GM13977 (cell line): ENCODE results near the gene CD33.
"Not testable (repeated sequence)": the region's sequence is repeated elsewhere in the genome, so short reads cannot be mapped to it uniquely, and the experiment has no call there.

Experiments used
- DNase-seq: peaks from one replicate; pipeline ENCODE4 v3.0.0; 2012; ENCODE audit warnings: low spot score
- in situ Hi-C: fragments of 300-500 bp; cut with MboI; formaldehyde crosslinking; loops from one replicate; pipeline ENCODE4 v1.12.0; 2022; ENCODE audit warnings: low sequenced_read_pairs, low pct_unique_long_range_greater_than_20kb, mixed read lengths, inconsistent platforms; ENCODE audit not compliant: unreplicated experiment
- TF ChIP-seq, protein P1 (sequence below): IDR thresholded peaks from 2 replicates; pipeline ENCODE4 v1.5.1; 2012; ENCODE audit warnings: mild to moderate bottlenecking, control low read depth; ENCODE audit not compliant: insufficient read depth; ENCODE audit errors: extremely low read depth, missing control alignments

The CD33 gene

DNA sequence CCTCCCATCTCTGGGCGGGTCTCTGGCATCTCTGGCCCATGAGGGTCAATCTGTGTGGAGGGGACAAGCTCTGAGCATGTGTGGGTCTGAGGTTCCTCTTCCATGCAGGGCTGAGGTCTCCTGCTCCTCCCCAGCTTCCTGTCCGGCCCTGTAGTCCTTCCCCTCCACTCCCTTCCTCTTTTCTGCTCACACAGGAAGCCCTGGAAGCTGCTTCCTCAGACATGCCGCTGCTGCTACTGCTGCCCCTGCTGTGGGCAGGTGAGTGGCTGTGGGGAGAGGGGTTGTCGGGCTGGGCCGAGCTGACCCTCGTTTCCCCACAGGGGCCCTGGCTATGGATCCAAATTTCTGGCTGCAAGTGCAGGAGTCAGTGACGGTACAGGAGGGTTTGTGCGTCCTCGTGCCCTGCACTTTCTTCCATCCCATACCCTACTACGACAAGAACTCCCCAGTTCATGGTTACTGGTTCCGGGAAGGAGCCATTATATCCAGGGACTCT is at the start of gene CD33:
TSS of gene CD33 (plus strand) at position 183 of the 496 bp plus-strand sequence. CDS start at position 222, 39 bp downstream.
- in situ Hi-C loops, DNase-seq: not testable (repeated sequence)

DNA sequence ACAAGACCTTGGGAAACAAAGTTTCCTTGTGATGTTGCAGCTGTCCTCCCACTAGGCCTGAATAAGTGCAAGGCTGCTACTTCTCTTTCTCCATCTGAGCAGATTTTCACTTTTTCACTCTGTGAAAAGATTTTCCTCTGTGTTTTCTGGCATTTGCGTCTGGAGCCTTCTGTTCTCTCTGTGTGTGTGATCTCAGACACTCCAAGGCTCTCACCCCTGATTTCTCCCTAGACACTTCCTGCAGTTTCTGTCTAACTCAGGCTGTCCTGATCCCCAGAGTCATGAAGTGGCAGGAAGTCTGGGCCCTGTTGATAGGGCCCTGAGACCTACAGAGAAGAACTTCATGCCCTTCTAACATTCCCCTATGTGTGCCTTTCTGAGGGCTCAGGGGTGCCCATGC is 45.6 kb upstream of the CD33 start:
- in situ Hi-C loops, result no loop called here
- DNase-seq, result no peak
- TF ChIP-seq, protein P1, sequence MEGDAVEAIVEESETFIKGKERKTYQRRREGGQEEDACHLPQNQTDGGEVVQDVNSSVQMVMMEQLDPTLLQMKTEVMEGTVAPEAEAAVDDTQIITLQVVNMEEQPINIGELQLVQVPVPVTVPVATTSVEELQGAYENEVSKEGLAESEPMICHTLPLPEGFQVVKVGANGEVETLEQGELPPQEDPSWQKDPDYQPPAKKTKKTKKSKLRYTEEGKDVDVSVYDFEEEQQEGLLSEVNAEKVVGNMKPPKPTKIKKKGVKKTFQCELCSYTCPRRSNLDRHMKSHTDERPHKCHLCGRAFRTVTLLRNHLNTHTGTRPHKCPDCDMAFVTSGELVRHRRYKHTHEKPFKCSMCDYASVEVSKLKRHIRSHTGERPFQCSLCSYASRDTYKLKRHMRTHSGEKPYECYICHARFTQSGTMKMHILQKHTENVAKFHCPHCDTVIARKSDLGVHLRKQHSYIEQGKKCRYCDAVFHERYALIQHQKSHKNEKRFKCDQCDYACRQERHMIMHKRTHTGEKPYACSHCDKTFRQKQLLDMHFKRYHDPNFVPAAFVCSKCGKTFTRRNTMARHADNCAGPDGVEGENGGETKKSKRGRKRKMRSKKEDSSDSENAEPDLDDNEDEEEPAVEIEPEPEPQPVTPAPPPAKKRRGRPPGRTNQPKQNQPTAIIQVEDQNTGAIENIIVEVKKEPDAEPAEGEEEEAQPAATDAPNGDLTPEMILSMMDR, result no peak

DNA sequence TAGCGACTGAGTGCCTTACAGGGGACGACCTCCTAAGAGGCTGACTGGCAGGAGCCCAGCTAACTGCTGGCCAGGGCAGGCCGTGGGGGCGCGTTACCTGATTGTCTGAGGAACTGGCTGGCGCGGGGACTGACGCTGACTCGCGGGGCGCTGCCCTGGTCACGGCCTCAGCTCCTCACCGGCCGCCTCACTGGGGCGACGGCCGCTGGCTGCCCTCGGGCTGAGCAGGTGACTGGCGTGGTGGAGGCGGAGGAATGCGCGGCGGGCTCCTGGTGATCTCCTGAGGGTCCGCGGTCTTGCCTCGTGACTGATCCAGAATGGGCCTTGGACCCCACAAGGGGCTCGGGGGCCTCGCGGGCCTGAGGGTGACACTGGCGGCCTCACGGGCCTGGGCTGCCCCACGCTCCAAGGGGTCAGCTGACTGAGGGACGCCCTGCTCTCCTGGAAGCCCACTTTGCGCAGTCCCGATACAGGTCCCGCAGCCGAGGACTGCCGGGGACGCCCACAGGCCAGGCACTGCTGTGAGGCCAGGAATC is 43.4 kb upstream of the CD33 start:
- in situ Hi-C loops, result no loop called here
- DNase-seq, result no peak
- TF ChIP-seq, protein P1, result no peak

DNA sequence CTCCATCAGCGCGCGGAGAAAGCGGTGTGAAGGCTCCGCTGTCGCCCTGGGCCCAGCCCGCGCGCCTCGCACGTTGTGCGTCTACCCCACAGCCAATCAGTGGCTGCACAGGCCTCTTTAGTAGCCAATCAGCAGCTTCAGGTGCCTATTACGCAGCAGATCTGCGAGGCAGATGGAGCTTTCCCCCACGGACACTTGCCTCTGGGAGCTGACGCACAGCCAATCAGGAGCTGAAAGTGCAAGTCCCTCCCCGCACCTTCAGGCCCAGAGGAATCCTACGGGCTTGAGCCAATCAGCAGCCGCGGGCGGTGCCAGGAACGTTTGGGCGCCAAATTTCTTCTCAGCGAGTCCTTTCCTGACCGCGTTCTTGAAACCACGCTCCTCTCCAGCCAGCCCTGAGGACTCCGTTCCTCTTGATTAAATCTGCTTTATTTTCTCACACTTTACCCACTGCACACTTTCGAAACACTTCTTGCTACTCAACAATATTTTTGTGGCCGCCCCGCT is 42.9 kb upstream of the CD33 start:
- DNase-seq, result no peak
- TF ChIP-seq, protein P1, result no peak
- in situ Hi-C loops, result no loop called here

DNA sequence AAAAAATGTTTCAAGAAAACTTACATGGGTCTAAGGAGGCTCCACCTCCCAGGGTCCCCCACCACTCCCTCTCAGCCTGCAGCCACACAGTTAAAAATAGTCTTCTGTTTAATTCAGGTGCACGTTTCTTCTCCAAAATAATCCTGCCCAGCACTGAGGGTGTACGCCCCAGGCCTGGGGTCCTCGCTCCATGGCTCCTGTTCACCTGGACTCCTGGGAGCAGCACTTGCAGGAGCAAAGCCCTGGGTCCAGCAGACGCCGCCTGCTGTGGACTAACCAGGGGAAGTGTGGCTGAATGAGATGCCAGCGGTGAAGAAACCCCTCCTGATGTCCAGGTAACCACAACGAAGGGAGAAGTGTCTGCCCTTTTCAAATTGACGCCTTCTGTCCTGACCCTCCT is 41.3 kb upstream of the CD33 start:
- TF ChIP-seq, protein P1, result no peak
- no peak for DNase-seq
- in situ Hi-C loops, result no loop called here

DNA sequence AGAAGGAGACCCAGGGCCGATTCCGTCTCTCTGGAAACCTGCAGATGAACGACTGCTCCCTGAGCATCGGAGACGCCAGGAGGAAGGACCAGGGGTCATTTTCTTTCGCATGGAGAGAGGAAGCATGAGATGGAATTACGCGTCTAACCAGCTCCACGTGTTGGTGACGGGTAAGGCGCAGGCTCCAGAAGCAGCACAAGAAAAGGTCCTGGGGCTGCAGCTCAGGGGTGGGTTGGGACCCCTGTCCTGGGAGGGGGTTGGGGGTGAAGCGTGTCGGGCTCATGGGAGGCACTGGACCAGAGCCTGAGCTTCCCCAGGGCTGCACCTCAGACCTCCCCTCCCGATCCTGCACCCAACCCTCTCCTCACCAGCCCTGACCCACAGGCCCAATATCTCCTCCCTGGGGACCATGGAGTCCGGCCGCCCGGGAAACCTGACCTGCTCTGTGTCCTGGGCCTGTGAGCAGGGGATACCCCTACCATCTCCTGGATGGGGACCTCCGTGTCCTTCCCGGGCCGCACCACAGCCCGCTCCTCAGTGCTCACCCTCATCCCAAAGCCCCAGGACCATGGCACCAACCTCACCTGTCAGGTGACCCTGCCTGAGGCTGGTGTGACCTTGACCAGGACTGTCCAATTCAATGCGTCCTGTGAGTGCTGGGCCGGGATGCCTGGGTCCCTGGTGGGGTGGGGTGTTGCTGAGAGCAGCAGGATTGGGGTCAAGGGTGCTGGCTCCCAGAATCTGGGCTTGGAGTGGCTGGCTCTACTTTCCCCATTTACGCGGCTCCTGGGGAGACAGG is 39.6 kb upstream of the CD33 start:
- TF ChIP-seq, protein P1, result no peak
- in situ Hi-C loops, result no loop called here
- DNase-seq, result no peak

DNA sequence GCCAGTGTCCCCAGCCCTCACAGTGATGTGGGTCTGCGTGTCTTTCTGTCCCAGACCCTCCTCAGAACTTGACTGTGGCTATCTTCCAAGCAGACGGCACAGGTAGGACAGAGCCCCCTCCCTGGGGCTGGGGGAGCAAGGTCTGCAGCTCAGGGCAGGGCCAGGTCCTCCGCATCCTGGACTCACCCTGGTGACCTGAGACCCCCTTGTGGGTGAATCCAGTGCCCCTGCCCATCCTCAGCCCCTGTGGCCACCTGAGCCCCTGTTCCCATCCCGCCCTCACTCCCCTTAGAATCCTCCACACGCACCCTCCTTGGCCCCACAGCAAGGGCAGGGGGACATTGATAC is 39.0 kb upstream of the CD33 start:
- DNase-seq, result no peak
- in situ Hi-C loops, result no loop called here

More for the DNA sequence above, 39.0 kb upstream of the CD33 start:
- TF ChIP-seq, protein P1, result no peak
